ENCODE data around the gene AGAP1. TPM values are rescaled to one million over a fixed set of nuclear protein-coding genes. Genes with fewer than 3 reads are reported as not detected.

Gene AGAP1
- total and polyA plus RNA-seq, 2 donors (not counting 3 experiments of a cell fraction or from before 2014, with no cell fraction given) = 10.2 to 20.9 TPM

DNA sequence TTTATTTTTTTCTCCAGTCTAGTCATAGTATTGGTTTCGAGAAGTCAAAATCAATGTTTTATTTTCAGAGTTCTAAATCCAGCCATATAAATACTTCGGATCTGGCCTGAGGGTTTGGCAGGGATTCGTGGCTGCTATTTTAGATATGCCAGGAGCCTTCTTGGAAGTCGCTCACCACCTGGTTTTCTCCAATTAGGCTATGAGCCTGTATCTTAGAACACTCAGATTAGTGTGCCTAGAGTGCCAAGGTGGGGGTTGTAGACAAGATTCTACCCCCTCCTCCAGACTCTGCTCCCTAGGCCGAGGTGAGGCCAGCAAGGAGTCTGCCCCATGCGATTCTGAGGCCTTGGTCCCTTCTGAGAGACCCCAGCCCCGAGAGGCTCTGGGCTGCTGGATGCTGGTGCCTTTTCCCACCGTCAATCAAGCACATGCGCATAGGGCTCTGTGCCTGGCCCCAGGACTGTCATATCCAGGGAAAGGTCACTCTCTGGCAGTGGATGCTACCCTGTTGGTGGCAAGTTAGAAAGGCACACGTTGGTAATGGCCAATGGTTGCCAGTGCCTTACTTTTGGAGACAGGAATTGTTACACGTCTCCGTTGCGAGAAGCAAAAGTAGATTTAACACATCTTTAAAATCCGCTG, 197.1 kb downstream of the AGAP1 start:
- Histone ChIP-seq H3K27me3 (ENCODE audit: control insufficient read depth in 2 of 2, insufficient read depth in 2 of 2, low read length in 2 of 2) (no peaks in the 10 kb centered on the region), H4K20me1 (replicated peaks; ENCODE audit: control insufficient read depth, extremely low read depth, insufficient read depth, low read length) (peaks cover 2% of the 10 kb centered on the region), H3K4me1 (ENCODE audit: control insufficient read depth, extremely low read depth, insufficient read depth, low read length) (no peaks in the 10 kb centered on the region), H3K4me2 (ENCODE audit: insufficient read depth, low read length) (no peak overlapping the region), H3K9ac (replicated peaks; ENCODE audit: extremely low read depth, insufficient read depth, low read length) (no peak overlapping the region), H3K79me2 (ENCODE audit: control insufficient read depth, insufficient read depth, low read length) (no peaks in the 10 kb centered on the region), H3K36me3 (ENCODE audit: control insufficient read depth in 2 of 2, extremely low read depth in 1 of 2, insufficient read depth in 2 of 2, low read length in 2 of 2) (no peaks in the 10 kb centered on the region), H3K9me3 (replicated peaks; ENCODE audit: control insufficient read depth, insufficient read depth, low read length) (no peaks in the 10 kb centered on the region), H3K27ac (ENCODE audit: insufficient read depth, low read depth, low read length) (no peak overlapping the region), H3K4me3 (replicated peaks in 1 of 3; ENCODE audit: insufficient read depth in 1 of 3, low read depth in 1 of 3, low read length in 3 of 3) (no peak overlapping the region), H2AFZ (ENCODE audit: low read depth, low read length) (no peak overlapping the region), H3K9me1 (replicated peaks; ENCODE audit: control insufficient read depth, extremely low read depth, insufficient read depth, low read length) (no peaks in the 10 kb centered on the region)
- intact Hi-C loops (cut with micrococcal nuclease) = no loop called here
- CTCF ChIA-PET = no interaction called here
- dilution Hi-C loops (cut with MboI; ENCODE audit: extremely low pct_ligation_motif_present, low sequenced_read_pairs) = no loop called here
- DNase-seq (ENCODE audit: low read depth, low spot score) (no peak), FAIRE-seq (no peak)
- no peak for TF ChIP-seq FOS (IDR thresholded peaks at IDR 0.05; ENCODE audit: borderline replicate concordance, insufficient read depth, low read length)
- POLR2A ChIA-PET = interaction anchor here (0.6 kb wide), 1 partner anchor 13 kb away, joined by 4 read pairs; no protein-coding TSS in a partner anchor
- BruUV-seq (replicated peaks) = no TSS peak

GRCh38 chr2:235692076-235692475, 198.2 kb downstream of the AGAP1 start:
- CTCF ChIA-PET = no interaction called here
- no peaks in the 10 kb centered on the region for H4K20me1 ChIP-seq (replicated peaks; ENCODE audit: control insufficient read depth, extremely low read depth, insufficient read depth, low read length)
- no peaks in the 10 kb centered on the region for H3K36me3 ChIP-seq (ENCODE audit: control insufficient read depth in 2 of 2, extremely low read depth in 1 of 2, insufficient read depth in 2 of 2, low read length in 2 of 2)
- no peak for DNase-seq (ENCODE audit: low read depth, low spot score)
- H3K9me3 ChIP-seq (replicated peaks; ENCODE audit: control insufficient read depth, insufficient read depth, low read length) = no peaks in the 10 kb centered on the region
- H3K79me2 ChIP-seq (ENCODE audit: control insufficient read depth, insufficient read depth, low read length) = no peaks in the 10 kb centered on the region
- H3K9ac ChIP-seq (replicated peaks; ENCODE audit: extremely low read depth, insufficient read depth, low read length) = no peak overlapping the region
- H3K27me3 ChIP-seq (ENCODE audit: control insufficient read depth in 2 of 2, insufficient read depth in 2 of 2, low read length in 2 of 2) = no peaks in the 10 kb centered on the region
- dilution Hi-C loops (cut with MboI; ENCODE audit: extremely low pct_ligation_motif_present, low sequenced_read_pairs) (no loop called here), intact Hi-C loops (cut with micrococcal nuclease) (no loop called here)
- no peak overlapping the region for H3K4me3 ChIP-seq (replicated peaks in 1 of 3; ENCODE audit: insufficient read depth in 1 of 3, low read depth in 1 of 3, low read length in 3 of 3)
- no peak overlapping the region for H3K4me2 ChIP-seq (ENCODE audit: insufficient read depth, low read length)
- H3K4me1 ChIP-seq (ENCODE audit: control insufficient read depth, extremely low read depth, insufficient read depth, low read length) = no peaks in the 10 kb centered on the region
- no peak for FAIRE-seq
- no peak overlapping the region for H2AFZ ChIP-seq (ENCODE audit: low read depth, low read length)
- BruUV-seq (replicated peaks) = no TSS peak
- POLR2A ChIA-PET = no interaction called here
- no peaks in the 10 kb centered on the region for H3K9me1 ChIP-seq (replicated peaks; ENCODE audit: control insufficient read depth, extremely low read depth, insufficient read depth, low read length)
- no peak overlapping the region for H3K27ac ChIP-seq (ENCODE audit: insufficient read depth, low read depth, low read length)
- no peak for TF ChIP-seq MYC (IDR thresholded peaks at IDR 0.05; ENCODE audit: low read depth, low read length)
- TF ChIP-seq POLR2AphosphoS5 (IDR thresholded peaks at IDR 0.05; ENCODE audit: insufficient read depth, low read depth, low read length) = no peak
- TF ChIP-seq EZH2 (IDR thresholded peaks at IDR 0.05; ENCODE audit: borderline replicate concordance, low read depth, low read length, severe bottlenecking) = no peak
- no peak for TF ChIP-seq JUN (IDR thresholded peaks at IDR 0.05; ENCODE audit: borderline replicate concordance, insufficient read depth, insufficient read length, low read depth)
- TF ChIP-seq, protein P1, sequence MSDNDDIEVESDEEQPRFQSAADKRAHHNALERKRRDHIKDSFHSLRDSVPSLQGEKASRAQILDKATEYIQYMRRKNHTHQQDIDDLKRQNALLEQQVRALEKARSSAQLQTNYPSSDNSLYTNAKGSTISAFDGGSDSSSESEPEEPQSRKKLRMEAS (IDR thresholded peaks at IDR 0.05; ENCODE audit: insufficient read depth, insufficient read length) = no peak
- TF ChIP-seq POLR2A (IDR thresholded peaks at IDR 0.05; ENCODE audit: low read depth, low read length) = no peak
- TF ChIP-seq, protein P2, sequence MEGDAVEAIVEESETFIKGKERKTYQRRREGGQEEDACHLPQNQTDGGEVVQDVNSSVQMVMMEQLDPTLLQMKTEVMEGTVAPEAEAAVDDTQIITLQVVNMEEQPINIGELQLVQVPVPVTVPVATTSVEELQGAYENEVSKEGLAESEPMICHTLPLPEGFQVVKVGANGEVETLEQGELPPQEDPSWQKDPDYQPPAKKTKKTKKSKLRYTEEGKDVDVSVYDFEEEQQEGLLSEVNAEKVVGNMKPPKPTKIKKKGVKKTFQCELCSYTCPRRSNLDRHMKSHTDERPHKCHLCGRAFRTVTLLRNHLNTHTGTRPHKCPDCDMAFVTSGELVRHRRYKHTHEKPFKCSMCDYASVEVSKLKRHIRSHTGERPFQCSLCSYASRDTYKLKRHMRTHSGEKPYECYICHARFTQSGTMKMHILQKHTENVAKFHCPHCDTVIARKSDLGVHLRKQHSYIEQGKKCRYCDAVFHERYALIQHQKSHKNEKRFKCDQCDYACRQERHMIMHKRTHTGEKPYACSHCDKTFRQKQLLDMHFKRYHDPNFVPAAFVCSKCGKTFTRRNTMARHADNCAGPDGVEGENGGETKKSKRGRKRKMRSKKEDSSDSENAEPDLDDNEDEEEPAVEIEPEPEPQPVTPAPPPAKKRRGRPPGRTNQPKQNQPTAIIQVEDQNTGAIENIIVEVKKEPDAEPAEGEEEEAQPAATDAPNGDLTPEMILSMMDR (IDR thresholded peaks at IDR 0.05; ENCODE audit: extremely low read depth in 1 of 2, insufficient read depth in 1 of 2, low read depth in 1 of 2, low read length in 2 of 2) = no peak
- TF ChIP-seq FOS (IDR thresholded peaks at IDR 0.05; ENCODE audit: borderline replicate concordance, insufficient read depth, low read length) = no peak
- TF ChIP-seq GATA2 (IDR thresholded peaks at IDR 0.05; ENCODE audit: insufficient read depth, insufficient read length, low read depth, low read length) = no peak

All from endothelial cell of umbilical vein (primary cell).